Measurements from ENCODE around the gene DNAJC3. TPM values are rescaled to one million over a fixed set of nuclear protein-coding genes. Genes with fewer than 3 reads are reported as not detected.
A peak's percentile ranks its signal among the peaks of the same experiment; 100 is the strongest.

The DNAJC3 gene
- total and polyA plus RNA-seq, 2 of the 13 experiments (the other 11 are each of a cell fraction or from before 2014, with no cell fraction given), result 10.4 to 48.2 TPM

DNA sequence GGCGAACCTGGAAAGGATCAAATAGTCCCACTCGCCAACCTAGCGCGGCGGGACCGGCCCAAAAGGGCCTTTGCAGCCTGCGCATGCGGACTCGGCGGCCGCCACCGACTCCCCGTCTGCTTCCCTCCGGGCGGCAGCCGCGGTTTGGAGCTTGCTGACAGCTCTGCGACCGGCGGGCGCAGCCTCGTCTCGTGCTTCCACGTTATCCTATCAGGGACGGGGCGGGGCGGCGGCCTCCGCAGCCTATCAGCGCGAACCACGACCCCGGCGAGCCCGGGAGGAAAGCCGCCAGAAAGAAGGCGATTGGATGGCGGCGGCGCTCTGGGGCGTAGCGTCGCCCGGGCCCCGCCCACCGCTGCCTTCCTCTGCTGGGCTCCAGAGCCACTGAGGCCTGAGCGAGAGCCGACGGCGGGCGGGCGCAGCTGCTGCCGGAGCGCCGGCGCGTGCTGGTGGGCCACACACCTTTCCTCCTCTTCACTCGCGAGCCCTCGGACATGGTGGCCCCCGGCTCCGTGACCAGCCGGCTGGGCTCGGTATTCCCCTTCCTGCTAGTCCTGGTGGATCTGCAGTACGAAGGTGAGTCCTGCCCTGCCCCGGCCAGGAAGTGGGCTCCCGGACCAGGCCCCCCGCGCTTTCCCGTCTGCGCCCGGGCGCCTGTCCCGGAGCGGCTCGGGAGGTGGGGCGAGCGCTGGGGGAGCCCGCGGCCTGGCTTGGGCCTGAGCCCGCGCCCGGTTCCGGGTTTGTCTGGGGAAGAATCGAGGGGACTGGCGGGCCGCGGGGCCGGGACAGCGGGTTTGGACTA is at the start of gene DNAJC3 (continued):
- peak; percentile 83 for TF ChIP-seq ZNF782 (CRISPR knock-in tag; IDR thresholded peaks at IDR 0.05; ENCODE audit: borderline replicate concordance)
- TF ChIP-seq ZNF720 (CRISPR knock-in tag; IDR thresholded peaks at IDR 0.05), result no peak
- TF ChIP-seq, protein P1, sequence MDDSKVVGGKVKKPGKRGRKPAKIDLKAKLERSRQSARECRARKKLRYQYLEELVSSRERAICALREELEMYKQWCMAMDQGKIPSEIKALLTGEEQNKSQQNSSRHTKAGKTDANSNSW (CRISPR knock-in tag; IDR thresholded peaks at IDR 0.05; ENCODE audit: borderline replicate concordance), result peak; percentile 86; the same call in 1 of the 2 replicates
- TF ChIP-seq ZNF382 (CRISPR knock-in tag; IDR thresholded peaks at IDR 0.05; ENCODE audit: borderline replicate concordance), result no peak
- TF ChIP-seq ZNF83 (CRISPR knock-in tag; IDR thresholded peaks at IDR 0.05; ENCODE audit: borderline replicate concordance), result no peak
- no peak for TF ChIP-seq IKZF1 (IDR thresholded peaks at IDR 0.05)
- peak; percentile 52; the same call in 1 of the 2 replicates for TF ChIP-seq RFXANK (CRISPR knock-in tag; IDR thresholded peaks at IDR 0.05)
- no peak for TF ChIP-seq SMAD1 (CRISPR knock-in tag; IDR thresholded peaks at IDR 0.05; ENCODE audit: borderline replicate concordance, low read depth)
- peak; percentile 82; the same call in 1 of the 2 replicates for TF ChIP-seq ZMAT3 (CRISPR knock-in tag; conservative IDR thresholded peaks at IDR 0.05)
- peak; percentile 95 for TF ChIP-seq KMT2A (CRISPR knock-in tag; IDR thresholded peaks at IDR 0.05)
- peak; percentile 87 for TF ChIP-seq DMAP1 (CRISPR knock-in tag; IDR thresholded peaks at IDR 0.05)
- TF ChIP-seq ZNF660 (CRISPR knock-in tag; IDR thresholded peaks at IDR 0.05; ENCODE audit: borderline replicate concordance, low read depth), result no peak
- peak; percentile 5; the same call in 1 of the 2 replicates for TF ChIP-seq FOSL2 (CRISPR knock-in tag; IDR thresholded peaks at IDR 0.05)
- TF ChIP-seq STAT5B (CRISPR knock-in tag; IDR thresholded peaks at IDR 0.05), result no peak
- TF ChIP-seq, protein P2, sequence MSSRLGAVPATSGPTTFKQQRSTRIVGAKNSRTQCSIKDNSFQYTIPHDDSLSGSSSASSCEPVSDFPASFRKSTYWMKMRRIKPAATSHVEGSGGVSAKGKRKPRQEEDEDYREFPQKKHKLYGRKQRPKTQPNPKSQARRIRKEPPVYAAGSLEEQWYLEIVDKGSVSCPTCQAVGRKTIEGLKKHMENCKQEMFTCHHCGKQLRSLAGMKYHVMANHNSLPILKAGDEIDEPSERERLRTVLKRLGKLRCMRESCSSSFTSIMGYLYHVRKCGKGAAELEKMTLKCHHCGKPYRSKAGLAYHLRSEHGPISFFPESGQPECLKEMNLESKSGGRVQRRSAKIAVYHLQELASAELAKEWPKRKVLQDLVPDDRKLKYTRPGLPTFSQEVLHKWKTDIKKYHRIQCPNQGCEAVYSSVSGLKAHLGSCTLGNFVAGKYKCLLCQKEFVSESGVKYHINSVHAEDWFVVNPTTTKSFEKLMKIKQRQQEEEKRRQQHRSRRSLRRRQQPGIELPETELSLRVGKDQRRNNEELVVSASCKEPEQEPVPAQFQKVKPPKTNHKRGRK (CRISPR knock-in tag; IDR thresholded peaks at IDR 0.05), result no peak
- TF ChIP-seq SRSF4 (IDR thresholded peaks at IDR 0.05; ENCODE audit: low read depth, low read length, poor library complexity, severe bottlenecking), result no peak
- TF ChIP-seq, protein P3, sequence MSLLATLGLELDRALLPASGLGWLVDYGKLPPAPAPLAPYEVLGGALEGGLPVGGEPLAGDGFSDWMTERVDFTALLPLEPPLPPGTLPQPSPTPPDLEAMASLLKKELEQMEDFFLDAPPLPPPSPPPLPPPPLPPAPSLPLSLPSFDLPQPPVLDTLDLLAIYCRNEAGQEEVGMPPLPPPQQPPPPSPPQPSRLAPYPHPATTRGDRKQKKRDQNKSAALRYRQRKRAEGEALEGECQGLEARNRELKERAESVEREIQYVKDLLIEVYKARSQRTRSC (CRISPR knock-in tag; IDR thresholded peaks at IDR 0.05; ENCODE audit: low read depth), result no peak
- TF ChIP-seq ETV5 (CRISPR knock-in tag; IDR thresholded peaks at IDR 0.05; ENCODE audit: borderline replicate concordance), result no peak; the same call in 1 of the 2 replicates
- TF ChIP-seq SNAPC2 (CRISPR knock-in tag; IDR thresholded peaks at IDR 0.05), result peak; percentile 71
- peak; percentile 53; the same call in 1 of the 2 replicates for TF ChIP-seq RAD21 (CRISPR knock-in tag; IDR thresholded peaks at IDR 0.05)
- TF ChIP-seq, protein P4, sequence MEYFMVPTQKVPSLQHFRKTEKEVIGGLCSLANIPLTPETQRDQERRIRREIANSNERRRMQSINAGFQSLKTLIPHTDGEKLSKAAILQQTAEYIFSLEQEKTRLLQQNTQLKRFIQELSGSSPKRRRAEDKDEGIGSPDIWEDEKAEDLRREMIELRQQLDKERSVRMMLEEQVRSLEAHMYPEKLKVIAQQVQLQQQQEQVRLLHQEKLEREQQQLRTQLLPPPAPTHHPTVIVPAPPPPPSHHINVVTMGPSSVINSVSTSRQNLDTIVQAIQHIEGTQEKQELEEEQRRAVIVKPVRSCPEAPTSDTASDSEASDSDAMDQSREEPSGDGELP (IDR thresholded peaks at IDR 0.05; ENCODE audit: borderline replicate concordance, low read depth), result peak; percentile 43; the same call in 1 of the 2 replicates
- no peak for TF ChIP-seq NR2F6 (IDR thresholded peaks at IDR 0.05)
- TF ChIP-seq NR2F6 (CRISPR knock-in tag; IDR thresholded peaks at IDR 0.05), result 0 out of 2 replicates have a peak, but pooled peaks have one; percentile 18
- TF ChIP-seq ZNF563 (CRISPR knock-in tag; IDR thresholded peaks at IDR 0.05), result no peak; the same call in 1 of the 2 replicates
- peak; percentile 39; the same call in 1 of the 2 replicates for TF ChIP-seq BRD4 (CRISPR knock-in tag; IDR thresholded peaks at IDR 0.05)
- peak; percentile 31; the same call in 1 of the 2 replicates for TF ChIP-seq ZNF713 (CRISPR knock-in tag; IDR thresholded peaks at IDR 0.05)
- TF ChIP-seq SRSF1 (optimal IDR thresholded peaks at IDR 0.05; ENCODE audit: low read depth, low read length), result peak; percentile 57
- TF ChIP-seq ZNF251 (CRISPR knock-in tag; IDR thresholded peaks at IDR 0.05), result no peak
- TF ChIP-seq JARID2 (CRISPR knock-in tag; IDR thresholded peaks at IDR 0.05; ENCODE audit: insufficient replicate concordance), result no peak
- peak; percentile 91 for TF ChIP-seq DR1 (CRISPR knock-in tag; IDR thresholded peaks at IDR 0.05)
